ENCODE measurements around the gene ATP11A.
"Not testable (repeated sequence)": the region's sequence is repeated elsewhere in the genome, so short reads cannot be mapped to it uniquely, and the experiment has no call there.

Gene ATP11A

GRCh38 chr13:112779856-112780604, 90.2 kb downstream of the ATP11A start:
- no peak for DNase-seq

GRCh38 chr13:112781287-112781686, 91.4 kb downstream of the ATP11A start:
- no peak for DNase-seq

- no peak for DNase-seq
Measured at GRCh38 chr13:112781881-112782361, 92.1 kb downstream of the ATP11A start.

GRCh38 chr13:112782429-112783010, 92.7 kb downstream of the ATP11A start:
- DNase-seq, result no peak

GRCh38 chr13:112783135-112783977, 93.5 kb downstream of the ATP11A start:
- DNase-seq, result no peak

- DNase-seq, result no peak
Measured at GRCh38 chr13:112783978-112784371, 94.1 kb downstream of the ATP11A start.

- no peak for DNase-seq
Measured at GRCh38 chr13:112784811-112785482, 95.1 kb downstream of the ATP11A start.

- DNase-seq, result no peak
Measured at GRCh38 chr13:112785483-112785856, 95.6 kb downstream of the ATP11A start.

- not testable (repeated sequence) for DNase-seq
Measured at GRCh38 chr13:112786810-112787209, 97.0 kb downstream of the ATP11A start.

GRCh38 chr13:112790735-112791641, 101.2 kb downstream of the ATP11A start:
- no peak for DNase-seq

GRCh38 chr13:112791663-112792440, 102.0 kb downstream of the ATP11A start:
- no peak for DNase-seq

GRCh38 chr13:112792511-112792910, 102.7 kb downstream of the ATP11A start:
- DNase-seq, result no peak

GRCh38 chr13:112793545-112794445, 104.0 kb downstream of the ATP11A start:
- DNase-seq, result no peak

GRCh38 chr13:112795277-112795676, 105.4 kb downstream of the ATP11A start:
- DNase-seq, result no peak

GRCh38 chr13:112796190-112796915, 106.5 kb downstream of the ATP11A start:
- no peak for DNase-seq

- DNase-seq, result no peak
Measured at GRCh38 chr13:112799394-112799793, 109.6 kb downstream of the ATP11A start.

- DNase-seq, result no peak
Measured at GRCh38 chr13:112800057-112800456, 110.2 kb downstream of the ATP11A start.

- not testable (repeated sequence) for DNase-seq
Measured at GRCh38 chr13:112800807-112801206, 111.0 kb downstream of the ATP11A start.

- no peak for DNase-seq
Measured at GRCh38 chr13:112802802-112803195, 113.0 kb downstream of the ATP11A start.
